ENCODE measurements around the gene GIGYF2. TPM values are rescaled to one million over a fixed set of nuclear protein-coding genes. Genes with fewer than 3 reads are reported as not detected.

GIGYF2 gene
- total RNA-seq, 1 experiment from 2014 or later = 40.2 TPM

GRCh38 chr2:232865165-232865564, 168.0 kb downstream of the GIGYF2 start:
- DNase-seq (ENCODE audit: low spot score) = no peak

GRCh38 chr2:232866104-232866503, 169.0 kb downstream of the GIGYF2 start:
- no peak for DNase-seq (ENCODE audit: low spot score)

GRCh38 chr2:232869138-232870017, 172.2 kb downstream of the GIGYF2 start:
- DNase-seq (ENCODE audit: low spot score) = no peak

GRCh38 chr2:232870018-232870765, 173.1 kb downstream of the GIGYF2 start, which contains the start of gene SNORC:
SNORC (plus strand) TSS chr2:232870264; CDS start chr2:232870342, 78 bp downstream.
- DNase-seq (ENCODE audit: low spot score) = no peak

- DNase-seq (ENCODE audit: low spot score) = no peak
Observed at GRCh38 chr2:232870766-232871371, 173.7 kb downstream of the GIGYF2 start.

- DNase-seq (ENCODE audit: low spot score) = no peak
Observed at GRCh38 chr2:232871418-232871834, 174.3 kb downstream of the GIGYF2 start.

GRCh38 chr2:232871835-232872736, 175.0 kb downstream of the GIGYF2 start:
- DNase-seq (ENCODE audit: low spot score) = no peak

- DNase-seq (ENCODE audit: low spot score) = no peak
Observed at GRCh38 chr2:232872826-232873225, 175.7 kb downstream of the GIGYF2 start.

- DNase-seq (ENCODE audit: low spot score) = no peak
Observed at GRCh38 chr2:232873292-232873908, 176.3 kb downstream of the GIGYF2 start.

- DNase-seq (ENCODE audit: low spot score) = peak; percentile 56
Observed at GRCh38 chr2:232873909-232874641, 176.9 kb downstream of the GIGYF2 start.

GRCh38 chr2:232874677-232875223, 177.6 kb downstream of the GIGYF2 start:
- no peak for DNase-seq (ENCODE audit: low spot score)

GRCh38 chr2:232875256-232876121, 178.4 kb downstream of the GIGYF2 start:
- DNase-seq (ENCODE audit: low spot score) = no peak

GRCh38 chr2:232876161-232876977, 179.2 kb downstream of the GIGYF2 start:
- peak; percentile 61 for DNase-seq (ENCODE audit: low spot score)

GRCh38 chr2:232876978-232877441, 179.9 kb downstream of the GIGYF2 start:
- no peak for DNase-seq (ENCODE audit: low spot score)

GRCh38 chr2:232877940-232878511, 180.9 kb downstream of the GIGYF2 start:
- no peak for DNase-seq (ENCODE audit: low spot score)

GRCh38 chr2:232878855-232879617, 181.9 kb downstream of the GIGYF2 start:
- DNase-seq (ENCODE audit: low spot score) = no peak

Measured in HT-29 (cell line).